B cell (primary cell): ENCODE measurements around the gene INKA1. TPM values are rescaled to one million over a fixed set of nuclear protein-coding genes. Genes with fewer than 3 reads are reported as not detected.

ENCODE experiments used
- ATAC-seq: fragments of 200-7000 bp; cut with Tn5 transposase; one replicate; pipeline ENCODE4 v1.10.0; 2021; ENCODE audit warnings: low read depth, mild to moderate bottlenecking, moderate number of reproducible peaks, moderate library complexity
- CTCF ChIA-PET: fragments of 350-600 bp; sonication (Branson Sonifier 250); formaldehyde crosslinking; loops from one replicate; lab custom pipeline; 2021; ENCODE audit warnings: antibody characterized with exemption, inconsistent platforms; lab: Charles Lee
- POLR2A ChIA-PET: fragments of 350-600 bp; sonication (Branson Sonifier 250); formaldehyde crosslinking; loops from one replicate; lab custom pipeline; 2021; ENCODE audit warnings: antibody characterized with exemption; lab: Charles Lee
- DNase-seq: peaks from one replicate; pipeline ENCODE4 v3.0.0; 2013
- H2AFZ ChIP-seq: 2 replicates; pipeline ENCODE4 v1.6.1; 2012; ENCODE audit warnings: mild to moderate bottlenecking, low read depth, low read length; ENCODE audit not compliant: insufficient read depth, poor library complexity, severe bottlenecking
- H3K27ac ChIP-seq, 2 donors: 1 replicate in 1 of 2; 2 replicates in 1 of 2; pipeline ENCODE4 v1.5.1; 2012 to 2013; ENCODE audit warnings: low read length in 2 of 2, mild to moderate bottlenecking in 2 of 2, moderate library complexity in 1 of 2
- H3K27me3 ChIP-seq, 4 experiments: fragments of 200-600 bp in 1 of 4; sonication (generic) in 1 of 4; replicated peaks in 1 of 4; 1 replicate in 2 of 4; 2 replicates in 2 of 4; pipeline versions ENCODE4 v1.6.1 to v1.7.0; 2013 to 2016; ENCODE audit warnings: low read length in 3 of 4, mild to moderate bottlenecking in 2 of 4, mixed read lengths in 1 of 4, moderate library complexity in 1 of 4; ENCODE audit not compliant: insufficient read depth in 4 of 4, control insufficient read depth in 3 of 4; ENCODE audit errors: control extremely low read depth in 1 of 4
- H3K36me3 ChIP-seq, 2 experiments: replicated peaks in 1 of 2; 1 replicate in 1 of 2; 2 replicates in 1 of 2; pipeline versions ENCODE4 v1.6.1 to v1.7.1; 2013; ENCODE audit warnings: low read length in 1 of 2; ENCODE audit not compliant: insufficient read depth in 2 of 2, control insufficient read depth in 1 of 2; ENCODE audit errors: control extremely low read depth in 1 of 2, extremely low read depth in 1 of 2
- H3K4me1 ChIP-seq, 2 donors: fragments of 200-600 bp in 1 of 2; sonication (generic) in 1 of 2; 1 replicate in 1 of 2; 2 replicates in 1 of 2; pipeline versions ENCODE4 v1.5.1 to v1.6.1; 2013 to 2017; ENCODE audit warnings: low read length in 2 of 2; ENCODE audit not compliant: control insufficient read depth in 2 of 2, insufficient read depth in 2 of 2
- H3K4me2 ChIP-seq: replicated peaks from 2 replicates; pipeline ENCODE3; 2012; ENCODE audit warnings: mild to moderate bottlenecking, low read depth, low read length; ENCODE audit not compliant: poor library complexity, severe bottlenecking
- H3K4me3 ChIP-seq, 5 experiments: fragments of 200-600 bp in 1 of 5; sonication (generic) in 1 of 5; 1 replicate in 3 of 5; 2 replicates in 2 of 5; pipeline versions ENCODE4 v1.5.1 to v1.7.0; 2011 to 2016; ENCODE audit warnings: low read length in 4 of 5, mild to moderate bottlenecking in 4 of 5, low read depth in 2 of 5, control low read depth in 1 of 5, moderate library complexity in 1 of 5; ENCODE audit not compliant: insufficient read depth in 1 of 5; ENCODE audit errors: control extremely low read depth in 1 of 5, extremely low read depth in 1 of 5
- H3K79me2 ChIP-seq: fragments of 200-600 bp; sonication (generic); one replicate; pipeline ENCODE4 v1.6.0; 2016; ENCODE audit warnings: low read length; ENCODE audit not compliant: control insufficient read depth, insufficient read depth
- H3K9ac ChIP-seq: fragments of 200-600 bp; sonication (generic); 2 replicates; pipeline ENCODE4 v1.6.1; 2017; ENCODE audit warnings: mild to moderate bottlenecking, low read length, moderate library complexity
- H3K9me3 ChIP-seq, 3 donors: one replicate each; pipeline versions ENCODE4 v1.6.1 to v1.7.1; 2013; ENCODE audit warnings: low read length in 2 of 3; ENCODE audit not compliant: control insufficient read depth in 2 of 3, insufficient read depth in 1 of 3; ENCODE audit errors: control extremely low read depth in 1 of 3
- H4K20me1 ChIP-seq: 2 replicates; pipeline ENCODE4 v1.6.0; 2012; ENCODE audit warnings: mild to moderate bottlenecking, low read length; ENCODE audit not compliant: insufficient read depth, control insufficient read depth, poor library complexity, severe bottlenecking
- H3K27ac Mint-ChIP-seq: one replicate; pipeline ENCODE4 v1.8.0; 2021; ENCODE audit warnings: mixed read lengths
- H3K27me3 Mint-ChIP-seq: one replicate; pipeline ENCODE4 v1.8.0; 2021; ENCODE audit warnings: mixed read lengths
- H3K4me1 Mint-ChIP-seq: one replicate; pipeline ENCODE4 v1.8.0; 2021; ENCODE audit warnings: mixed read lengths
- H3K4me3 Mint-ChIP-seq: one replicate; pipeline ENCODE4 v1.8.0; 2021; ENCODE audit warnings: mixed read lengths
- H3K9me3 Mint-ChIP-seq: one replicate; pipeline ENCODE4 v1.8.0; 2022; ENCODE audit warnings: mixed read lengths; ENCODE audit not compliant: insufficient read depth
- CTCF ChIP-seq: fragments of 200-600 bp; IDR thresholded peaks from one replicate; pipeline ENCODE4 v1.8.0; 2022; ENCODE audit warnings: antibody characterized with exemption, mild to moderate bottlenecking
- EZH2 ChIP-seq: IDR thresholded peaks from 2 replicates; pipeline ENCODE4 v1.6.1; 2012; ENCODE audit warnings: borderline replicate concordance, low read depth, mild to moderate bottlenecking, moderate library complexity, low read length; ENCODE audit not compliant: insufficient read depth, poor library complexity, severe bottlenecking
- WGBS: methylation state at CpG from one replicate; pipeline ENCODE4 v1.1.5; 2013; ENCODE audit warnings: missing lambda C conversion rate; ENCODE audit not compliant: insufficient coverage; 5-methylcytosine and 5-hydroxymethylcytosine counted together
- intact Hi-C: fragments of 100-400 bp; cut with micrococcal nuclease; formaldehyde crosslinking; loops from one replicate; pipeline ENCODE4 v1.10.0; 2022
- polyA plus RNA-seq: library from polyadenylated mRNA; depleted of rRNA; stranded (reverse); fragments of >200 nt; gene quantifications from 2 replicates; pipeline ENCODE4 v1.2.3, GENCODE V29; 2012
- total RNA-seq, 2 donors: library from RNA; stranded (reverse); fragments of 120-200 nt in 1 of 2; gene quantifications; 1 replicate in 1 of 2; 2 replicates in 1 of 2; pipeline versions ENCODE4 v1.2.3 to v1.2.4, GENCODE V29; 2013 to 2022

INKA1 gene
- total and polyA plus RNA-seq, 2 donors (not counting 1 experiment from before 2014, with no cell fraction given) = 24.0 to 28.2 TPM

- Histone ChIP-seq H3K9ac (no peak overlapping the region), H3K27ac (no peak overlapping the region), H3K79me2 (peaks cover 100% of the 10 kb centered on the region), H3K4me3 (no peak overlapping the region), H2AFZ (no peak overlapping the region), H3K4me1 (peaks cover 0 to 4% of the 10 kb centered on the region in 2 donors), H3K36me3 (peaks cover 5 to 17% of the 10 kb centered on the region in 2 experiments), H3K4me2 (no peak overlapping the region), H4K20me1 (peaks cover 90% of the 10 kb centered on the region), H3K27me3 (no peaks in the 10 kb centered on the region), H3K9me3 (no peaks in the 10 kb centered on the region)
- intact Hi-C loops = no loop called here
- H3K4me1 Mint-ChIP-seq = peaks cover 32% of the 10 kb centered on the region
- no peaks in the 10 kb centered on the region for H3K27me3 Mint-ChIP-seq
- no peak overlapping the region for H3K4me3 Mint-ChIP-seq
- no peaks in the 10 kb centered on the region for H3K9me3 Mint-ChIP-seq
- no peak for TF ChIP-seq EZH2
- no peak for TF ChIP-seq CTCF
- no CpG with 5 or more reads among the region's 2 CpGs for WGBS
- ATAC-seq = no peak
- no peak for DNase-seq
- CTCF ChIA-PET = no interaction called here
- POLR2A ChIA-PET = no interaction called here
- H3K27ac Mint-ChIP-seq = no peak overlapping the region
These were observed 45.9 kb upstream of the INKA1 start for GRCh38 chr3:49757197-49757596.

GRCh38 chr3:49759226-49759625, 43.8 kb upstream of the INKA1 start:
- ATAC-seq (no peak), DNase-seq (no peak)
- peaks cover 25% of the 10 kb centered on the region for H3K4me1 Mint-ChIP-seq
- no peak overlapping the region for H3K27ac ChIP-seq
- peaks cover 98% of the 10 kb centered on the region for H3K79me2 ChIP-seq
- no CpG with 5 or more reads among the region's 1 CpG for WGBS
- no peak overlapping the region for H3K4me2 ChIP-seq
- no peaks in the 10 kb centered on the region for H3K27me3 ChIP-seq
- no peaks in the 10 kb centered on the region for H3K27me3 Mint-ChIP-seq
- no peak overlapping the region for H3K4me3 ChIP-seq
- H3K36me3 ChIP-seq = peaks cover 4 to 14% of the 10 kb centered on the region in 2 experiments
- H3K9ac ChIP-seq = no peak overlapping the region
- no peaks in the 10 kb centered on the region for H3K9me3 Mint-ChIP-seq
- no peak overlapping the region for H3K27ac Mint-ChIP-seq
- no peaks in the 10 kb centered on the region for H3K9me3 ChIP-seq
- H3K4me1 ChIP-seq = peaks cover 0 to 4% of the 10 kb centered on the region in 2 donors
- H3K4me3 Mint-ChIP-seq = no peak overlapping the region
- POLR2A ChIA-PET = no interaction called here
- H4K20me1 ChIP-seq = peaks cover 85% of the 10 kb centered on the region
- CTCF ChIA-PET = no interaction called here
- H2AFZ ChIP-seq = no peak overlapping the region
- intact Hi-C loops = no loop called here
- TF ChIP-seq EZH2 (no peak), CTCF (no peak)
